Omental fat pad (tissue), 4 donors: ENCODE data around the gene ELP5. TPM values are rescaled to one million over a fixed set of nuclear protein-coding genes. Genes with fewer than 3 reads are reported as not detected.

ENCODE experiments used
- ATAC-seq: fragments of 150-250 bp; one replicate; pipeline ENCODE4 v1.9.1; 2016; ENCODE audit warnings: mild to moderate bottlenecking, moderate library complexity; ENCODE audit not compliant: low FRiP score
- DNase-seq: peaks from one replicate; pipeline ENCODE4 v3.0.0-alpha.2; 2019; ENCODE audit warnings: low spot score
- total RNA-seq, 4 donors: library from RNA; depleted of rRNA; stranded (reverse); fragments of >200 nt; gene quantifications; one replicate each; pipeline ENCODE4 v1.1.0, GENCODE V29; 2016
- TF ChIP-seq, protein P1 (sequence below), 3 donors: fragments of 450-650 bp; IDR thresholded peaks; one replicate each; pipeline ENCODE4 v1.5.1; 2016 to 2017; ENCODE audit warnings: antibody characterized with exemption in 3 of 3, mild to moderate bottlenecking in 3 of 3, moderate library complexity in 2 of 3

ELP5 gene
- total RNA-seq, 4 donors from 2014 or later: 25.9 to 34.5 (median 30.1) TPM

DNA sequence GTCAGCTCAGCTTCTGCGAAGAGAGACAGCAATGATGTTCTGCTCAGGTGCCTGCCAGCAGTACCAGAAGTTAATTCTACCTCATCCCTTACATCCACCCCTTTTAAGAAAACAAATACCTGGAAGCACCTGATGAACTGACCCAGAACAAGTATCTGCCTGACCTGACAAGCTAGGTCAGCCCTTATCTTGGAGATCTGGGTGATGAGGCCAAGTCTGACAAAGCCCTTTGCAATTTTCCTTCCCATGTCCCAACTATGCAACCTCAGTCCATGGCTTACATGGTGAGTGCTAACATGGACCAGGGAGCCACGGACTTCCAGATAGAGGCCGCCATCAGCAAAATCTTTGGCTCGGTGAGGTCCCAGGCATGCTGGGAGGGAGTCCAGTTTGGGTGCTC, 28.6 kb upstream of the ELP5 start:
- ATAC-seq (no peak), DNase-seq (no peak)
- TF ChIP-seq, protein P1, sequence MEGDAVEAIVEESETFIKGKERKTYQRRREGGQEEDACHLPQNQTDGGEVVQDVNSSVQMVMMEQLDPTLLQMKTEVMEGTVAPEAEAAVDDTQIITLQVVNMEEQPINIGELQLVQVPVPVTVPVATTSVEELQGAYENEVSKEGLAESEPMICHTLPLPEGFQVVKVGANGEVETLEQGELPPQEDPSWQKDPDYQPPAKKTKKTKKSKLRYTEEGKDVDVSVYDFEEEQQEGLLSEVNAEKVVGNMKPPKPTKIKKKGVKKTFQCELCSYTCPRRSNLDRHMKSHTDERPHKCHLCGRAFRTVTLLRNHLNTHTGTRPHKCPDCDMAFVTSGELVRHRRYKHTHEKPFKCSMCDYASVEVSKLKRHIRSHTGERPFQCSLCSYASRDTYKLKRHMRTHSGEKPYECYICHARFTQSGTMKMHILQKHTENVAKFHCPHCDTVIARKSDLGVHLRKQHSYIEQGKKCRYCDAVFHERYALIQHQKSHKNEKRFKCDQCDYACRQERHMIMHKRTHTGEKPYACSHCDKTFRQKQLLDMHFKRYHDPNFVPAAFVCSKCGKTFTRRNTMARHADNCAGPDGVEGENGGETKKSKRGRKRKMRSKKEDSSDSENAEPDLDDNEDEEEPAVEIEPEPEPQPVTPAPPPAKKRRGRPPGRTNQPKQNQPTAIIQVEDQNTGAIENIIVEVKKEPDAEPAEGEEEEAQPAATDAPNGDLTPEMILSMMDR (IDR thresholded peaks at IDR 0.05): no peak

DNA sequence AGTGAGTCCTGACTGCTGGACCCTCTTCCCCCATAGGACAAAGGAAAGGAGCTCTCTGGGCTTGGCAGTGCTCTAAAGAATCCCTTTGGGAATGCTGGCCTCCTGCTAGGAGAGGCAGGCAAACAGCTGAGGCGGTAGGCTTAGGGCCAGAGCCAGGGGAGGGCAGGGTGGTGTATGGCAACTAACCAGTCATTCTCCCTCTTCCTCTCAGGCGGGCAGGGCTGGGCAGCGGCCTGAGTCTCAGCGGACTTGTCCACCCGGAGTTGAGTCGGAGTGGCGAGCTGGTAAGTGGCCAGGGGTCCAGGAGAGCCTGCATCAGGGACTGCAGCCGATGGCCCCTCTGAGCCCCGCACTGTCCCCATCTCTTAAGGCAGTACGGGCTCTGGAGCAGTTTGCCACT, 27.9 kb upstream of the ELP5 start:
- TF ChIP-seq, protein P1 (IDR thresholded peaks at IDR 0.05): no peak
- no peak for ATAC-seq
- DNase-seq: no peak

DNA sequence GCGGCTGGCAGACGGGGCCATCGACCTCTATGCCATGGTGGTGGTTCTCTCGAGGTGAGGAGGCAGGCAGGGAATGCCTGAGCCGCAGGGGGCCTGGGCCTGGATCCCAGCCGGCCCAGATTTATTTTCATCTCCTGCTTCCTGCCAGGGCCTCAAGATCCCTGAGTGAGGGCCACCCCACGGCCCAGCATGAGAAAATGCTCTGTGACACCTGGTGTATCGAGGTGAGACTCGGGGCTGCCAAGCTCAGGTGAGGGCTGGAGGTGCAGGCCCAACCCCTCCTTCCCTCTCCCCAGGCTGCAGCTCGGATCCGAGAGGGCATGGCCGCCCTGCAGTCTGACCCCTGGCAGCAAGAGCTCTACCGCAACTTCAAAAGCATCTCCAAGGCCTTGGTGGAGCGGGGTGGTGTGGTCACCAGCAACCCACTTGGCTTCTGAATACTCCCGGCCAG, 27.3 kb upstream of the ELP5 start:
- no peak for ATAC-seq
- TF ChIP-seq, protein P1 (IDR thresholded peaks at IDR 0.05): no peak
- DNase-seq: no peak

DNA sequence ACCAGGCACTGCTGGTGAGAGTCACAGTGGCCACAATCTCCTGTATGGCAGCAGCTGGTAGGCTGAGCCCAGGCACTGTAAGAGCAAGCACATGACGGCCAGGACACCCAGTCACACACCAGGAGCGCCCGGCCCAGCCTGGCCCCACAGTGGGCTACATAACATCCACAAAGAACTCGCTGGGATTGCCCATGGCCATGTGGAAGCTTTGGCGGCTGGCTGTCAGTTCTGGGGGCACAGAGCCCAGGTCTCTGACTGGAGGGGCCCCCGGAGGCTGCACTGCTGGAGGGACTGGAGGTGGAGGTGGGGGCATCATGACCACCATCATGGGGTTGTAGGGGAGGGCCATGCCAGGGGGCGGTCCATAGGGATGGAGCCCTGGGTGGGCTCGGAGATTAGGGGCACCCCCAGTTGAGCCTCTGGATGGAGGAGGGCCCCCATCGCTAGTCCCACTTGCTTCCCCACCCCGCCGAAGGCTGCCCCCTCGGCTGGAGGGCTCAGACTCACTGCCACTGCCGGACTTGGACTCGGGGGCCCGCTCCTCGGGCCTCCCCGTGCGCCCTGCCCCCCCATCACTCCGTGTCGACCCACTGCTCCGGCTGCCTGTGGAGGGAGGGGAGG, 26.2 kb upstream of the ELP5 start:
- DNase-seq: no peak
- ATAC-seq: no peak
- TF ChIP-seq, protein P1 (IDR thresholded peaks at IDR 0.05): no peak

DNA sequence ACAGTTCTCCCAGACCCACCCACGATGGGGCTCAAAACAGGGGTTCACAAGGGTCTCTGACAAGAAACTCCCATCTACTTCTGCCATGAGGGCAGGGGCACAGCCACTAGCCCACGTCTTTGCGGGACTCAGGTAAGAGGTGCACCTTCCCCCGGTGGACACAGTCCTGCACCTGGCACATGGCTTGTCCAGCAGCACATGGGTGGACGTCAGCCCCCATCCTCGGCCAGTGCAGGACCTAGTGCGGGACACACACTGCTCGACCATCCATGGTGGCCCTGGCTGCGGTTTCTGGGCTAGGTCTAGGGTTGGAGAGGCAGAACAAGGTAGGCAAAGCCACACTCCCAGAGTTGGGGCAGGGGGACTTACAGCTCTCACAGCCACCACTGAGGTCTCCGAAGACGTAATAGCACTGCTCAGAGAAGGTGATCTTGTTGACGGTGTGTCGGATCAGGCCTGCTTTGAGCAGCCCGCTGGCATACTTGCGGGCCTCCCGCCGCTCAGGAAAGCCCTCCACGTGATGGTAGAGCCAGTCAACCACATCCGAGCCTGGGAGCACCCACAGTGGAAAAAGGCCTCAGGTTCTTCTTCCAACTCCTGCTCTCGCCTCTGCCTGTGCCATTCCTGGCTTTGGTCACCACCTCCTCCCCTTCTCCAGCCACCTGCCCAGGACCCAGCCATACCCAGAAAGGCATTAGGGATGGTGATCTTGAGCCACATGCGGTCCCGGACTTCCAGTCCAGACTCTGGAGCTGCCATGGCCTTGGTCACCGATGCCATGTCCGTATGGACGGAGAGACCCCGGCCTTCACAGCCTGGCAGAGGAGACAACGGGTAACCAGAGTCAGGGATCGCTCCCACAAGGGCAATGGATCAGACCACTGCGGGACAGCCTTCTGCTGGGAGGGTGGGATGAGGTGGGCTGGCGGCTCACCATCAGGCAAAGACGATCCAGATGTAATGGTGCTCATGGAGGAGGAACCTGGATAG, 25.0 kb upstream of the ELP5 start:
- ATAC-seq: no peak
- DNase-seq: no peak
- TF ChIP-seq, protein P1 (IDR thresholded peaks at IDR 0.05): no peak

DNA sequence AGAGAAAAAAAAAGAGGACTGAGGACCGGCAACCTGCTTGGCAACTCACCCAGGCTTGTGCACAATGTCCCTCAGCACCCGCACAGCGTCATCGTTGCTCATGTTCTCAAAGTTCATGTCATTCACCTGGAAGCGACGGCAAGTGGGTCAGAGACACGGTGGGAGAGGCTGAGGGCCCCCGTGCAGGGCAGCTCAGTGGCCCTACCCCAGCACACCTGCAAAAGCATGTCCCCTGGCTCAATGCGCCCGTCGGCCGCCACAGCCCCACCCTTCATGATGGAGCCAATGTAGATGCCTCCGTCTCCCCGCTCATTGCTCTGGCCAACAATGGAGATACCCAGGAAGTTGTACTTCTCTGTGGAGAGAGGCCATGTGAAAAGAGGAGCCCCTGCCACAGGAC, 23.1 kb upstream of the ELP5 start:
- no peak for DNase-seq
- TF ChIP-seq, protein P1 (IDR thresholded peaks at IDR 0.05): no peak
- no peak for ATAC-seq
